H9 (cell line): Measurements from ENCODE around the gene SELENOK. TPM values are rescaled to one million over a fixed set of nuclear protein-coding genes. Genes with fewer than 3 reads are reported as not detected.

Experiments
- DNase-seq: peaks from one replicate; pipeline ENCODE4 v3.0.0-alpha.2; 2017
- H2AFZ ChIP-seq: one replicate; pipeline ENCODE4 v1.6.1; 2013; ENCODE audit warnings: mild to moderate bottlenecking, low read length, control low read depth, moderate library complexity
- H2AK5ac ChIP-seq: 2 replicates; pipeline ENCODE4 v1.6.1; 2013; ENCODE audit warnings: low read length, control low read depth, mixed read lengths; ENCODE audit not compliant: insufficient read length
- H2BK120ac ChIP-seq: one replicate; pipeline ENCODE4 v1.6.1; 2013; ENCODE audit warnings: low read depth, mild to moderate bottlenecking, low read length, control low read depth, inconsistent platforms; ENCODE audit not compliant: poor library complexity, severe bottlenecking
- H2BK12ac ChIP-seq: 2 replicates; pipeline ENCODE4 v1.6.1; 2013; ENCODE audit warnings: low read length, control low read depth, mixed read lengths, low read depth; ENCODE audit not compliant: insufficient read length
- H2BK15ac ChIP-seq: 2 replicates; pipeline ENCODE4 v1.6.1; 2013; ENCODE audit warnings: low read depth, low read length, control low read depth
- H2BK20ac ChIP-seq: one replicate; pipeline ENCODE4 v1.6.1; 2013; ENCODE audit warnings: low read depth, mild to moderate bottlenecking, low read length, control low read depth, inconsistent platforms; ENCODE audit not compliant: poor library complexity, severe bottlenecking
- H2BK5ac ChIP-seq: 2 replicates; pipeline ENCODE4 v1.6.1; 2013; ENCODE audit warnings: low read length, control low read depth, mixed read lengths; ENCODE audit not compliant: insufficient read length
- H3K14ac ChIP-seq: 2 replicates; pipeline ENCODE4 v1.6.1; 2013; ENCODE audit warnings: low read length, control low read depth; ENCODE audit not compliant: insufficient read depth
- H3K18ac ChIP-seq: 2 replicates; pipeline ENCODE4 v1.6.1; 2013; ENCODE audit warnings: low read depth, mild to moderate bottlenecking, mixed read lengths, low read length, control low read depth; ENCODE audit not compliant: insufficient read length
- H3K23ac ChIP-seq: 2 replicates; pipeline ENCODE4 v1.6.1; 2013; ENCODE audit warnings: low read length, control low read depth, mixed read lengths, low read depth; ENCODE audit not compliant: insufficient read length
- H3K23me2 ChIP-seq: 2 replicates; pipeline ENCODE4 v1.6.1; 2013; ENCODE audit warnings: low read depth, mild to moderate bottlenecking, mixed read lengths, low read length, control low read depth; ENCODE audit not compliant: insufficient read length, poor library complexity, severe bottlenecking
- H3K27ac ChIP-seq: 2 replicates; pipeline ENCODE4 v1.5.1; 2013; ENCODE audit warnings: low read length, control low read depth, mixed read lengths, low read depth; ENCODE audit not compliant: insufficient read length
- H3K27me3 ChIP-seq: 2 replicates; pipeline ENCODE4 v1.6.1; 2013; ENCODE audit warnings: low read length, control low read depth, inconsistent platforms; ENCODE audit not compliant: insufficient read depth
- H3K4ac ChIP-seq: 2 replicates; pipeline ENCODE4 v1.6.1; 2013; ENCODE audit warnings: low read depth, mild to moderate bottlenecking, control low read depth, inconsistent platforms, low read length, moderate library complexity
- H3K4me1 ChIP-seq: 2 replicates; pipeline ENCODE4 v1.6.1; 2013; ENCODE audit warnings: low read length, control low read depth, inconsistent platforms; ENCODE audit not compliant: insufficient read depth
- H3K4me2 ChIP-seq: 2 replicates; pipeline ENCODE4 v1.6.1; 2013; ENCODE audit warnings: low read length, control low read depth, mixed read lengths; ENCODE audit not compliant: insufficient read length, insufficient read depth
- H3K56ac ChIP-seq: 2 replicates; pipeline ENCODE4 v1.6.1; 2013; ENCODE audit warnings: low read depth, mild to moderate bottlenecking, mixed read lengths, low read length, control low read depth; ENCODE audit not compliant: insufficient read length
- H3K79me1 ChIP-seq: 2 replicates; pipeline ENCODE4 v1.6.1; 2013; ENCODE audit warnings: low read depth, mild to moderate bottlenecking, moderate library complexity, low read length, control low read depth, inconsistent platforms; ENCODE audit not compliant: insufficient read depth, poor library complexity, severe bottlenecking
- H3K79me2 ChIP-seq: 2 replicates; pipeline ENCODE4 v1.6.1; 2013; ENCODE audit warnings: low read length, control low read depth, inconsistent platforms; ENCODE audit not compliant: insufficient read depth
- H3K9ac ChIP-seq: 2 replicates; pipeline ENCODE4 v1.6.1; 2013; ENCODE audit warnings: low read length, control low read depth, mixed read lengths; ENCODE audit not compliant: insufficient read length; ENCODE audit errors: extremely low read depth
- H3K9me3 ChIP-seq: one replicate; pipeline ENCODE4 v1.6.1; 2013; ENCODE audit warnings: low read depth, low read length, inconsistent platforms; ENCODE audit not compliant: control insufficient read depth
- H3T11ph ChIP-seq: one replicate; pipeline ENCODE4 v1.6.1; 2013; ENCODE audit warnings: mild to moderate bottlenecking, low read length, control low read depth, inconsistent platforms
- H4K20me1 ChIP-seq: one replicate; pipeline ENCODE4 v1.6.1; 2013; ENCODE audit not compliant: control insufficient read depth, insufficient read length, insufficient read depth
- H4K5ac ChIP-seq: 2 replicates; pipeline ENCODE4 v1.6.1; 2013; ENCODE audit warnings: low read depth, mild to moderate bottlenecking, mixed read lengths, low read length, control low read depth; ENCODE audit not compliant: insufficient read length
- H4K8ac ChIP-seq: replicated peaks from 2 replicates; pipeline ENCODE4 v1.6.1; 2013; ENCODE audit warnings: low read length, control low read depth, mixed read lengths, low read depth; ENCODE audit not compliant: insufficient read length
- H4K91ac ChIP-seq: 2 replicates; pipeline ENCODE4 v1.6.1; 2013; ENCODE audit warnings: low read depth, mild to moderate bottlenecking, moderate library complexity, mixed read lengths, low read length, control low read depth; ENCODE audit not compliant: insufficient read length
- H3K27ac Mint-ChIP-seq, 3 experiments: 2 replicates in 2 of 3; 3 replicates in 1 of 3; pipeline ENCODE4 v1.8.0; 2020 to 2021; ENCODE audit warnings: mixed read lengths in 3 of 3, mild to moderate bottlenecking in 1 of 3, moderate library complexity in 1 of 3
- H3K27me3 Mint-ChIP-seq: 2 replicates; pipeline ENCODE4 v1.8.0; 2021; ENCODE audit warnings: low read depth, mild to moderate bottlenecking, moderate library complexity, mixed read lengths
- H3K36me3 Mint-ChIP-seq, 3 experiments: 2 replicates in 2 of 3; 3 replicates in 1 of 3; pipeline ENCODE4 v1.8.0; 2020 to 2021; ENCODE audit warnings: low read depth in 3 of 3, mixed read lengths in 3 of 3; ENCODE audit not compliant: insufficient read depth in 1 of 3
- H3K4me1 Mint-ChIP-seq, 2 experiments: 2 replicates each; pipeline ENCODE4 v1.8.0; 2020; ENCODE audit warnings: mixed read lengths in 2 of 2
- H3K4me3 Mint-ChIP-seq, 2 experiments: 2 replicates in 1 of 2; 3 replicates in 1 of 2; pipeline ENCODE4 v1.8.0; 2020 to 2021; ENCODE audit warnings: mild to moderate bottlenecking in 2 of 2, mixed read lengths in 2 of 2, moderate library complexity in 1 of 2
- H3K9me3 Mint-ChIP-seq, 2 experiments: 2 replicates in 1 of 2; 3 replicates in 1 of 2; pipeline ENCODE4 v1.8.0; 2020; ENCODE audit warnings: mild to moderate bottlenecking in 2 of 2, mixed read lengths in 2 of 2, moderate library complexity in 1 of 2
- CTCF ChIP-seq: fragments of 200-600 bp; sonication (generic); conservative IDR thresholded peaks from 3 replicates; pipeline ENCODE4 v1.8.0; 2021; ENCODE audit warnings: antibody characterized with exemption, mild to moderate bottlenecking
- whole genome bisulfite sequencing: extraction: QIAGEN DNeasy Blood & Tissue Kit; methylation state at CpG from one replicate; pipeline ENCODE4 v1.1.7; 2013; ENCODE audit warnings: missing lambda C conversion rate, low lambda C conversion rate, mixed read lengths; ENCODE audit not compliant: insufficient read length; ENCODE audit errors: extremely low coverage; 5-methylcytosine and 5-hydroxymethylcytosine counted together
- total RNA-seq: library from RNA; stranded (reverse); gene quantifications from 2 replicates; pipeline ENCODE4 v1.2.1, GENCODE V29; 2021

SELENOK gene
- total RNA-seq, 1 experiment from 2014 or later, result 34.6 TPM

- no peak overlapping the region for H2AK5ac ChIP-seq
- Mint-ChIP-seq H3K27ac (no peak overlapping the region), H3K36me3 (no peaks in the 10 kb centered on the region), H3K27me3 (peaks cover 11% of the 10 kb centered on the region), H3K4me1 (no peaks in the 10 kb centered on the region), H3K9me3 (no peaks in the 10 kb centered on the region), H3K4me3 (no peak overlapping the region)
- no peak overlapping the region for H2BK5ac ChIP-seq
- no peaks in the 10 kb centered on the region for H3K9me3 ChIP-seq
- no peak overlapping the region for H4K91ac ChIP-seq
- no peak overlapping the region for H3K23ac ChIP-seq
- H2BK15ac ChIP-seq, result no peak overlapping the region
- H3T11ph ChIP-seq, result no peak overlapping the region
- no peaks in the 10 kb centered on the region for H3K4me1 ChIP-seq
- no peak overlapping the region for H2AFZ ChIP-seq
- no peak overlapping the region for H2BK120ac ChIP-seq
- no peaks in the 10 kb centered on the region for H4K20me1 ChIP-seq
- H3K27ac ChIP-seq, result no peak overlapping the region
- no peaks in the 10 kb centered on the region; the same call in 1 of the 2 replicates for H3K79me2 ChIP-seq
- WGBS, result no CpG with 5 or more reads among the region's 5 CpGs
- no peak overlapping the region for H3K14ac ChIP-seq
- no peak overlapping the region for H3K4me2 ChIP-seq
- H3K18ac ChIP-seq, result no peak overlapping the region
- H3K4ac ChIP-seq, result no peak overlapping the region
- no peaks in the 10 kb centered on the region for H3K23me2 ChIP-seq
- no peak overlapping the region for H4K5ac ChIP-seq
- H2BK12ac ChIP-seq, result no peak overlapping the region
- H4K8ac ChIP-seq, result no peak overlapping the region
- H3K9ac ChIP-seq, result no peak overlapping the region
- no peak for TF ChIP-seq CTCF
- no peaks in the 10 kb centered on the region for H3K27me3 ChIP-seq
- no peak overlapping the region for H3K56ac ChIP-seq
- no peak overlapping the region for H2BK20ac ChIP-seq
- H3K79me1 ChIP-seq, result no peaks in the 10 kb centered on the region
- DNase-seq, result no peak
Measured at GRCh38 chr3:53902711-53903110, 11.1 kb upstream of the SELENOK start.
